Measurements from ENCODE around the gene SLC4A4. TPM values are rescaled to one million over a fixed set of nuclear protein-coding genes. Genes with fewer than 3 reads are reported as not detected.

The SLC4A4 gene
- total RNA-seq, 2 experiments from 2014 or later, result 0.08 to 0.14 TPM

DNA sequence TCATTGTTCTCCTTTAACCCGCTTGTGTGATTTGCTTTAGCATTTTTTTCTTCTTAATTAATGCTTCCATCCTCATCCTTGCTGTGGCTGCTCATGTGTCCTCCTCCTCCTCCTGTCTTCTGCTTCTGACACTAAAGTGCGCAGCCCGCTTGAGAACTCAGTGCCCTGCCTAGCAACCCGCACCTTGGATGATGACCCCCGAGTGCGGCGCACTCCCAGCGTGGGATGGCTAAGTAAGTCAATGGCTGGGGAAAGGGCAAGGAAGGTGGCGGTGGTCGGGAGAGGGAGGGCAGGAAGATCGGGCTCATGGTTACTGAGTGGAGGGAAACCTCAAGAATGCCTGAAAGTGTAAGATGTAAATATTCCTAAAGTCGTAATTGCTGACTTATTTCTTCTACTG is 30.1 kb downstream of the SLC4A4 start:
- TF ChIP-seq, protein P1, sequence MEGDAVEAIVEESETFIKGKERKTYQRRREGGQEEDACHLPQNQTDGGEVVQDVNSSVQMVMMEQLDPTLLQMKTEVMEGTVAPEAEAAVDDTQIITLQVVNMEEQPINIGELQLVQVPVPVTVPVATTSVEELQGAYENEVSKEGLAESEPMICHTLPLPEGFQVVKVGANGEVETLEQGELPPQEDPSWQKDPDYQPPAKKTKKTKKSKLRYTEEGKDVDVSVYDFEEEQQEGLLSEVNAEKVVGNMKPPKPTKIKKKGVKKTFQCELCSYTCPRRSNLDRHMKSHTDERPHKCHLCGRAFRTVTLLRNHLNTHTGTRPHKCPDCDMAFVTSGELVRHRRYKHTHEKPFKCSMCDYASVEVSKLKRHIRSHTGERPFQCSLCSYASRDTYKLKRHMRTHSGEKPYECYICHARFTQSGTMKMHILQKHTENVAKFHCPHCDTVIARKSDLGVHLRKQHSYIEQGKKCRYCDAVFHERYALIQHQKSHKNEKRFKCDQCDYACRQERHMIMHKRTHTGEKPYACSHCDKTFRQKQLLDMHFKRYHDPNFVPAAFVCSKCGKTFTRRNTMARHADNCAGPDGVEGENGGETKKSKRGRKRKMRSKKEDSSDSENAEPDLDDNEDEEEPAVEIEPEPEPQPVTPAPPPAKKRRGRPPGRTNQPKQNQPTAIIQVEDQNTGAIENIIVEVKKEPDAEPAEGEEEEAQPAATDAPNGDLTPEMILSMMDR (IDR thresholded peaks at IDR 0.05), result no peak
- intact Hi-C loops (cut with DNase I, micrococcal nuclease), result no loop called here
- DNase-seq (no peak), ATAC-seq (ENCODE audit: poor library complexity) (no peak)
- H3K27ac ChIP-seq (ENCODE audit: low read depth in 1 of 2, low read length in 2 of 2), result no peak overlapping the region
- POLR2A ChIA-PET, result no interaction called here
- Mint-ChIP-seq H3K36me3 (ENCODE audit: low read depth) (no peaks in the 10 kb centered on the region), H3K4me1 (ENCODE audit: low read depth) (no peaks in the 10 kb centered on the region), H3K9me3 (no peaks in the 10 kb centered on the region), H3K27ac (no peak overlapping the region), H3K4me3 (no peak overlapping the region), H3K27me3 (no peaks in the 10 kb centered on the region)
- H3K36me3 ChIP-seq (ENCODE audit: insufficient read depth, low read length), result no peaks in the 10 kb centered on the region
- no peak overlapping the region for H3K4me3 ChIP-seq (ENCODE audit: low read length)
- no peaks in the 10 kb centered on the region for H3K9me3 ChIP-seq (ENCODE audit: control insufficient read depth in 1 of 2, insufficient read depth in 1 of 2, low read length in 2 of 2)
- H3K27me3 ChIP-seq (ENCODE audit: control insufficient read depth in 1 of 2, insufficient read depth in 2 of 2, low read length in 2 of 2), result no peaks in the 10 kb centered on the region
- no peaks in the 10 kb centered on the region for H3K4me1 ChIP-seq (ENCODE audit: insufficient read depth, low read length)
- CTCF ChIA-PET, result no interaction called here

DNA sequence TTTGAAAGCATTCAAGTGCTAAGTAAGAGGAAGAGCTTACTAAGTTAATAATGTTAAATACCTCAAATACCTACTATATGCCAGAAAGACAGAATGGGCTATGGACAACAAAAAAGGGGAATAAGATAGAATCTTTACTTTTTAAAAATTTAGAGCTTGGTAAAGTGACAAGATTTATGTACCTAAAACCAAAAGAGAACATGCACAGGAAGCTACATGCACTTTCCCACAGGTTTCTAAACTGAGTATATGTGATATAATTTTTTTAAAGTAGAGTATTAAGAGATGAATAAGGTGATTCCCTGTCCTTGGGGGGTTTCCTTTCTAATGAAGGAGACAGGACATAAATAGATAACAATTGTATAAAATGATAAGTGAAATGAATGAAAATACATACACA is 30.7 kb downstream of the SLC4A4 start:
- no peaks in the 10 kb centered on the region for H3K27me3 Mint-ChIP-seq
- Histone ChIP-seq H3K36me3 (ENCODE audit: insufficient read depth, low read length) (no peaks in the 10 kb centered on the region), H3K9me3 (ENCODE audit: control insufficient read depth in 1 of 2, insufficient read depth in 1 of 2, low read length in 2 of 2) (no peaks in the 10 kb centered on the region), H3K27ac (ENCODE audit: low read depth in 1 of 2, low read length in 2 of 2) (no peak overlapping the region), H3K4me1 (ENCODE audit: insufficient read depth, low read length) (no peaks in the 10 kb centered on the region), H3K27me3 (ENCODE audit: control insufficient read depth in 1 of 2, insufficient read depth in 2 of 2, low read length in 2 of 2) (no peaks in the 10 kb centered on the region), H3K4me3 (ENCODE audit: low read length) (no peak overlapping the region)
- no peak for DNase-seq
- no peaks in the 10 kb centered on the region for H3K9me3 Mint-ChIP-seq
- H3K4me1 Mint-ChIP-seq (ENCODE audit: low read depth), result no peaks in the 10 kb centered on the region
- H3K36me3 Mint-ChIP-seq (ENCODE audit: low read depth), result no peaks in the 10 kb centered on the region
- no peak overlapping the region for H3K4me3 Mint-ChIP-seq
- intact Hi-C loops (cut with DNase I, micrococcal nuclease), result no loop called here
- H3K27ac Mint-ChIP-seq, result no peak overlapping the region
- ATAC-seq (ENCODE audit: poor library complexity), result no peak
- TF ChIP-seq, protein P1 (IDR thresholded peaks at IDR 0.05), result no peak
- POLR2A ChIA-PET, result no interaction called here
- CTCF ChIA-PET, result no interaction called here

DNA sequence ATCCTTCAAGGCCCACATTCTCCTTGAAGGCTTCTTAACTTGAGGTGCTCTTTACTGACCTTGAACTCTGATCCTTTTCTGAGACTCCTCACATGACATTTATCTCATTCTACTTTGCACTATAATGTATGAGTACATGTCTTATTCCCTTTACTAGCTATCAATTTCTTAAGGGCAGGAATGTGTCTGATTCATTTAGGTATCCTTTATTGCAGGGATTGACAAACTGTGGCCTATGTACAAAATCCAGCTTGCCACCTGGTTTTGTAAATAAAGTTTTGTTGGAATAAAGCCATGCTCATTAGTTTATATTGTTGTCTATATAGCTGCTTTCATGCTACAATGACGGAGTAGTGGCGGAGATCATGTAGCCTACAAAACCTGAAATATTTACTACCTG is 36.7 kb downstream of the SLC4A4 start:
- Histone ChIP-seq H3K36me3 (ENCODE audit: insufficient read depth, low read length) (no peaks in the 10 kb centered on the region), H3K4me3 (ENCODE audit: low read length) (no peak overlapping the region), H3K9me3 (ENCODE audit: control insufficient read depth in 1 of 2, insufficient read depth in 1 of 2, low read length in 2 of 2) (no peaks in the 10 kb centered on the region), H3K4me1 (ENCODE audit: insufficient read depth, low read length) (no peaks in the 10 kb centered on the region), H3K27ac (ENCODE audit: low read depth in 1 of 2, low read length in 2 of 2) (no peak overlapping the region), H3K27me3 (ENCODE audit: control insufficient read depth in 1 of 2, insufficient read depth in 2 of 2, low read length in 2 of 2) (no peaks in the 10 kb centered on the region)
- POLR2A ChIA-PET, result no interaction called here
- H3K27me3 Mint-ChIP-seq, result no peaks in the 10 kb centered on the region
- no peaks in the 10 kb centered on the region for H3K4me1 Mint-ChIP-seq (ENCODE audit: low read depth)
- H3K9me3 Mint-ChIP-seq, result no peaks in the 10 kb centered on the region
- no peak overlapping the region for H3K27ac Mint-ChIP-seq
- no peak for ATAC-seq (ENCODE audit: poor library complexity)
- no peak overlapping the region for H3K4me3 Mint-ChIP-seq
- CTCF ChIA-PET, result no interaction called here
- no peak for DNase-seq
- TF ChIP-seq, protein P1 (IDR thresholded peaks at IDR 0.05), result no peak
- no peaks in the 10 kb centered on the region for H3K36me3 Mint-ChIP-seq (ENCODE audit: low read depth)
- intact Hi-C loops (cut with DNase I, micrococcal nuclease), result no loop called here

Measured in CD4-positive, alpha-beta T cell (primary cell).